Common myeloid progenitor, CD34-positive (primary cell): ENCODE results near the gene PITPNM3.

Experiments
- CTCF ChIA-PET: fragments of 350-600 bp; sonication (Branson Sonifier 250); formaldehyde crosslinking; loops from one replicate; lab custom pipeline; 2021; ENCODE audit warnings: antibody characterized with exemption; lab: Charles Lee
- POLR2A ChIA-PET: fragments of 350-600 bp; sonication (Branson Sonifier 250); formaldehyde crosslinking; loops from one replicate; lab custom pipeline; 2021; ENCODE audit warnings: antibody characterized with exemption; lab: Charles Lee
- DNase-seq, 3 donors: peaks; one replicate each; pipeline versions ENCODE4 v3.0.0 to v3.0.0-alpha.2; 2013
- H3K27ac ChIP-seq, 2 experiments: 1 replicate in 1 of 2; 2 replicates in 1 of 2; pipeline ENCODE4 v1.7.0; 2013; ENCODE audit warnings: inconsistent platforms in 2 of 2, low read length in 2 of 2, mild to moderate bottlenecking in 2 of 2, low read depth in 1 of 2, moderate library complexity in 1 of 2; ENCODE audit not compliant: severe bottlenecking in 2 of 2, insufficient read depth in 1 of 2, poor library complexity in 1 of 2
- H3K27me3 ChIP-seq, 5 experiments: replicated peaks in 2 of 5; 1 replicate in 3 of 5; 2 replicates in 2 of 5; pipeline versions ENCODE4 v1.6.1 to v1.7.0; 2013; ENCODE audit warnings: low read length in 4 of 5, mild to moderate bottlenecking in 2 of 5, moderate library complexity in 2 of 5, inconsistent platforms in 1 of 5; ENCODE audit not compliant: insufficient read depth in 5 of 5, control insufficient read depth in 4 of 5
- H3K36me3 ChIP-seq, 4 experiments: 1 replicate in 2 of 4; 2 replicates in 2 of 4; pipeline versions ENCODE4 v1.6.1 to v1.7.0; 2013; ENCODE audit warnings: low read length in 3 of 4, control low read depth in 1 of 4, mild to moderate bottlenecking in 1 of 4; ENCODE audit not compliant: control insufficient read depth in 4 of 4, insufficient read depth in 4 of 4
- H3K4me1 ChIP-seq, 4 experiments: 1 replicate in 3 of 4; 2 replicates in 1 of 4; pipeline versions ENCODE4 v1.6.1 to v1.7.1; 2013; ENCODE audit warnings: low read length in 3 of 4, mild to moderate bottlenecking in 3 of 4, control low read depth in 1 of 4, inconsistent platforms in 1 of 4, moderate library complexity in 1 of 4; ENCODE audit not compliant: control insufficient read depth in 4 of 4, insufficient read depth in 4 of 4; ENCODE audit errors: control extremely low read depth in 1 of 4
- H3K4me3 ChIP-seq, 7 experiments: 1 replicate in 4 of 7; 2 replicates in 3 of 7; pipeline versions ENCODE4 v1.5.1 to v1.7.0; 2013; ENCODE audit warnings: mild to moderate bottlenecking in 7 of 7, low read length in 6 of 7, moderate library complexity in 6 of 7, inconsistent platforms in 2 of 7, low read depth in 2 of 7, control low read depth in 1 of 7; ENCODE audit not compliant: insufficient read depth in 4 of 7, control insufficient read depth in 1 of 7; ENCODE audit errors: extremely low read depth in 1 of 7
- H3K9me3 ChIP-seq, 5 experiments: 1 replicate in 4 of 5; 2 replicates in 1 of 5; pipeline versions ENCODE4 v1.6.1 to v1.7.1; 2013; ENCODE audit warnings: low read length in 4 of 5, mild to moderate bottlenecking in 2 of 5, inconsistent platforms in 1 of 5, low read depth in 1 of 5, moderate library complexity in 1 of 5; ENCODE audit not compliant: control insufficient read depth in 4 of 5, insufficient read depth in 2 of 5; ENCODE audit errors: control extremely low read depth in 1 of 5
- WGBS: methylation state at CpG from one replicate; pipeline ENCODE4 v1.1.5; 2013; ENCODE audit not compliant: insufficient coverage; 5-methylcytosine and 5-hydroxymethylcytosine counted together

Gene PITPNM3

DNA sequence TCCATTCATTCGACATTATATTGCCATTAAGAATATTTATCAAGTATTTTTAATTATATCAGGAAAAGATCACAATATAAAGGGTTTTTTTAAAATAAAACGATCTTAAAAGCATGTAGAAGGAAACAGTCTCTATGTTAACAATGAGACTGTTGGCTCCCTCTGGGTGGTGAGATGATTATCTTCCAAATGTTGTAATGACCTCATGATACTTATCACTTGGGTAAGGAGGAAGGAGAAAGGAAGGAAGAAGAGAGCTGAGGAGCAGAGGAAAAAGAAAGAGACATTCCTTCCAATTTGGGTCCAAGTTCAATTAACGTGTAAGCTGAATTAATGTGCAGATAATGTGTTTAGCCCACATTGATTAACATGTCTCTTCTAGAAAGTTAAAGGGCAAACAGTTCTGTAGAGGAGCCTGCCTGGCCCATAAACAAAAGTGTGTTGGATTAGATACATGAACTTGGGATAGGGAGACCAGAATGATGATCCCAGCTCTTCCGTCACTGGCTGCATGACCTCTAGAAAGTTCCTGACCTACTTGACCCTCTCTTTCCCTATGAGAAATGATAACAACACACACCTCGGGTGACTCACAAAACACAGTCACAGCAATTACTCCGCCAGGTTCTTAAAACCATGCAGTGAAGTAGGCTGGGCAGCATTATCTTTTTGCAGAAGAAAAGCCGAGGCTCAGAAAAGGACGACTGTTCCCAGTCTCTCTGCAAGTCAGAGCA lies 80.1 kb downstream of the PITPNM3 start:
- CTCF ChIA-PET: interaction anchor here (1.9 kb wide), 1 partner anchor 172 kb away, joined by 11 read pairs; no protein-coding TSS in a partner anchor
- H3K4me3 ChIP-seq: no peak overlapping the region
- no peaks in the 10 kb centered on the region for H3K36me3 ChIP-seq
- no peaks in the 10 kb centered on the region for H3K4me1 ChIP-seq
- POLR2A ChIA-PET: interaction anchor here (0.6 kb wide), 1 partner anchor 174 kb away, joined by 3 read pairs; no protein-coding TSS in a partner anchor
- no peak for DNase-seq
- H3K9me3 ChIP-seq: no peaks in the 10 kb centered on the region
- H3K27ac ChIP-seq: no peak overlapping the region
- WGBS: 95% methylated on average over 5 of the region's 8 CpGs
- peaks cover 0 to 8% (median 3%) of the 10 kb centered on the region in 5 experiments for H3K27me3 ChIP-seq

DNA sequence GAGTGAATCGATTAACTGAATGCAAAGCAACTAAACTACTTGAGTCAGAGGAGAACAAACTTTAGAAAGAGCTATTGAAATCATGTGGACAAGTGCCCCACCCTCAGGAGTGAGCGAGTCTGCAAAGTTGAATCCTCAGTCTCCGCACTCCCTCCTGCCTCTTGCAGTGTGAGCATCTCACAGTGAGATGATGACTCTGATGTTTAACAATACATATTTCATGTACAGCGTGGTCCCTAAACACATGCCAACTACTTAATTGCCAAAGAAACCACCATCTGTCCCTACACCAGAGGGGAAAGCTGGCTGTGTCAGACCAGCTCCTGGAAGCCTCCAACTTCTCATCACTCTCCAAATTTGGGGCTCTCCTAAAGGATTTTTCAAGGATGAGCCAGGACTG lies 80.9 kb downstream of the PITPNM3 start:
- Histone ChIP-seq H3K4me1 (no peaks in the 10 kb centered on the region), H3K9me3 (no peaks in the 10 kb centered on the region), H3K36me3 (no peaks in the 10 kb centered on the region), H3K27me3 (peaks cover 0 to 8% (median 2%) of the 10 kb centered on the region in 5 experiments), H3K4me3 (no peak overlapping the region), H3K27ac (no peak overlapping the region)
- CTCF ChIA-PET: interaction anchor here (1.0 to 1.9 kb wide), 2 partner anchors 14 to 173 kb away, joined by 5 to 11 read pairs; no protein-coding TSS in a partner anchor
- POLR2A ChIA-PET: interaction anchor here (0.6 kb wide), 1 partner anchor 175 kb away, joined by 3 read pairs; no protein-coding TSS in a partner anchor
- DNase-seq: no peak
- WGBS: 96% methylated on average over 4 of the region's 4 CpGs

DNA sequence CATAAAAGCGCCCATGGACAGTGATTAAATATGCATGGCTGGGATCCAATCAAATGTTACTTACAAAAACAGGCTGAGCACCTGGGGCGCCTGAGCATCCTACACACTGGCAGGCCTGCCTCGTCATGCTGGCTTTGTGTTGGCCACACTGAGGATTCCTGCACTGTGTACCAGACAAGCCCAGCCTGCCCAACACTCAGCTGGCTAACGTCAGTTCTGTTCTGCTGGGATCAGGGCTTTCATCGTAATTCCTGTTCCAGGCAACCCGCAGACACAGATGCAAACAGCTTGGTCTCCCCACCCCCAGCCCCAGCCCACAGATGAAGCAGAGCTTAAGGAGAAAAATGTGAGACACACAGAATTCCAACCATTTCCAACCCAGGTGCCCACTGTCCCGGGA lies 81.4 kb downstream of the PITPNM3 start:
- no peak for DNase-seq
- H3K4me1 ChIP-seq: no peaks in the 10 kb centered on the region
- ChIA-PET CTCF (interaction anchor here (1.0 to 1.9 kb wide), 2 partner anchors 14 to 173 kb away, joined by 5 to 11 read pairs; no protein-coding TSS in a partner anchor), POLR2A (no interaction called here)
- H3K4me3 ChIP-seq: no peak overlapping the region
- H3K27me3 ChIP-seq: peaks cover 0 to 8% (median 0%) of the 10 kb centered on the region in 5 experiments
- no peaks in the 10 kb centered on the region for H3K9me3 ChIP-seq
- no peak overlapping the region for H3K27ac ChIP-seq
- no peaks in the 10 kb centered on the region for H3K36me3 ChIP-seq
- WGBS: 92% methylated on average over 6 of the region's 7 CpGs

DNA sequence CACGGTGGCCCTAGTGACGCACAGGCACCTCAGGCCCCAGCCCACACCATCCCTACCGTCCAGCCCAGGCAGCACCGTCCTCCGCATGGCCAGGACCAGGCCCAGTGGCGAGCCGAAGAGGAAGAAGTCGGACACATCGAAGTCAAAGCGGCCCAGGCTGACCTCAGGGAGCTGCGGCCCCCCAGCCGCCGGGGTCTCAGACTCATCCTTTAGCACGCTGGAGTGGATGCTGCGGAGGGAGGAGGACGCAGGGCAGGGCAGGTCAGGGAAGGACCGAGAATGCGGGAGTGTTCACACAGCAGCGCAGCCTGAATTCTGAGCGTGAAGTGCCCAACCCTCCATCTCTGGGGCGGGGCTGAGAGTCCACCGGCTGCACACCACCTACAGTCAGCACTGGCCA lies 82.0 kb downstream of the PITPNM3 start:
- no peaks in the 10 kb centered on the region for H3K36me3 ChIP-seq
- no peaks in the 10 kb centered on the region for H3K4me1 ChIP-seq
- ChIA-PET POLR2A (interaction anchor here (0.6 kb wide), 1 partner anchor 668 kb away, joined by 3 read pairs; no protein-coding TSS in a partner anchor), CTCF (interaction anchor here (1.1 to 1.2 kb wide), 2 partner anchors 19 to 100 kb away, joined by 3 read pairs; no protein-coding TSS in a partner anchor)
- WGBS: 96% methylated on average over 20 of the region's 22 CpGs
- H3K4me3 ChIP-seq: no peak overlapping the region
- no peaks in the 10 kb centered on the region for H3K9me3 ChIP-seq
- H3K27ac ChIP-seq: no peak overlapping the region
- no peak for DNase-seq
- peaks cover 0 to 8% (median 0%) of the 10 kb centered on the region in 5 experiments for H3K27me3 ChIP-seq

DNA sequence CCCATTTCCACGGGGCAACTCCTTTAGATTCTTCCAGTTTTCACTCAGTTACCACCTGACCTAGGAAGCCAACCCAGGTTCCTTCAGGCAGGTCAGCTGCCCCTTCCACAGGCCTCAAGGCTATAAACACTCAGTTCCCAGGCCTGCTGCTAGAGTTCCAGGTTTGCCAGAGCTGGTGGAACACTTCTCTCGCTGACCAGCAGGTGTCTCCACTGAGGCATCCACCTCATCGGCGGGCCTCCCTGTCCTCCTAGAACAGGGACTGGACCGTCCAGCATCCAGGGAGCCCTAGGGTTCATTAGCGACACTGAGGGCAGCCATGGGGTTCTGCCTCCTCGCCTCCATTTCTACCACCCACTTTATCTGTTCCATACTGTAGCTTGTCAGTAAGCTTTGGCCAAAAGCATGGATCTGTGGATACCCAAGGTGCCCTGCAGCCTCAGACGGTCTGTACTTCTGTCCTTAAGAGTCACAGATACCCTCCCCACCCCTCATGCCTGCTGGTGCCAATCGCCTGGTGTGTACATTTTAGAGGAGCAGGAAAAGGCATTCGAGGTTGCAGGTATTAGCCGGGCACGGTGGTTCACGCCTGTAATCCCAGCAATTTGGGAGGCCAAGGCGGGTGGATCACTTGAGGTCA lies 83.1 kb downstream of the PITPNM3 start:
- no peaks in the 10 kb centered on the region for H3K9me3 ChIP-seq
- ChIA-PET CTCF (interaction anchor here (0.7 to 2.8 kb wide), 16 partner anchors 9 to 328 kb away, joined by 3 to 14 read pairs (median 3); partner anchors contain the start of genes C17orf100 and MED31), POLR2A (interaction anchor here (0.7 kb wide), 1 partner anchor 18 kb away, joined by 3 read pairs; no protein-coding TSS in a partner anchor)
- H3K27ac ChIP-seq: no peak overlapping the region
- H3K4me3 ChIP-seq: no peak overlapping the region
- DNase-seq: peak; percentile 43 to 66 (median 59)
- H3K36me3 ChIP-seq: no peaks in the 10 kb centered on the region
- H3K4me1 ChIP-seq: no peaks in the 10 kb centered on the region
- H3K27me3 ChIP-seq: peaks cover 0 to 6% (median 0%) of the 10 kb centered on the region in 5 experiments
- 52% methylated on average over 13 of the region's 14 CpGs for WGBS

DNA sequence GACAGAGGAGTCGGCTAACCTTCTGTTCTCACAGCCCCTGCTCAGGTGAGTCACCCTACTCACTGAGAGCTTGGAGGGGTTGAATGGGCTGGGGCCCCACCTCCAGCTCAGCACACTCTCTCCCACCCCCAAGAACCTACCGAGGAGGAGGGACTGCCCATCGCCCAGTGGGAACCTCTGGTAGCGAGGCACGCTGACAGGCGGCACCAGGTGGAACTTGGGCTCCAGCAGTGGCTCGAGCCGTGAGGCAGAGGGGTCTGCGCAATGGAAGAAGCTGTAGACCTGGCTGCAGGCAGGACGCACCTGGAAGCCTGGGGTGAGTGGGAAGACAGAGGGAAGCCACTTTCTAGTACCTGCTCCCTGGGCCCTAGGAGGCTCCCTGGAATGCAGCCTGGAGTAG lies 83.8 kb downstream of the PITPNM3 start:
- Histone ChIP-seq H3K4me3 (no peak overlapping the region), H3K27ac (no peak overlapping the region), H3K9me3 (no peaks in the 10 kb centered on the region), H3K36me3 (no peaks in the 10 kb centered on the region), H3K27me3 (peaks cover 0 to 6% (median 0%) of the 10 kb centered on the region in 5 experiments), H3K4me1 (no peaks in the 10 kb centered on the region)
- POLR2A ChIA-PET: no interaction called here
- DNase-seq: no peak
- WGBS: 95% methylated on average over 4 of the region's 10 CpGs
- CTCF ChIA-PET: interaction anchor here (0.7 to 2.8 kb wide), 14 partner anchors 8 to 329 kb away, joined by 3 to 14 read pairs (median 4); partner anchors contain the start of genes C17orf100 and MED31
